Globus pallidus (tissue), 1 donor: ENCODE measurements around the gene TMEM154.
"Not testable (repeated sequence)": the region's sequence is repeated elsewhere in the genome, so short reads cannot be mapped to it uniquely, and the experiment has no call there.

Experiments used
- DNase-seq: peaks from one replicate; pipeline ENCODE4 v3.0.0-alpha.2; 2015; ENCODE audit warnings: low spot score

TMEM154 gene

GRCh38 chr4:152666946-152667345 is 12.9 kb downstream of the TMEM154 start:
- DNase-seq: no peak

GRCh38 chr4:152665691-152666395 is 14.0 kb downstream of the TMEM154 start:
- DNase-seq: no peak

GRCh38 chr4:152664067-152664378 is 15.8 kb downstream of the TMEM154 start:
- DNase-seq: not testable (repeated sequence)

- DNase-seq: no peak
These were observed 16.4 kb downstream of the TMEM154 start for GRCh38 chr4:152663203-152664066.

- DNase-seq: no peak
These were observed 18.1 kb downstream of the TMEM154 start for GRCh38 chr4:152661649-152662048.

- DNase-seq: no peak
These were observed 19.3 kb downstream of the TMEM154 start for GRCh38 chr4:152660526-152660925.

GRCh38 chr4:152659806-152660205 is 20.0 kb downstream of the TMEM154 start:
- no peak for DNase-seq

- DNase-seq: no peak
These were observed 22.1 kb downstream of the TMEM154 start for GRCh38 chr4:152657657-152658056.

GRCh38 chr4:152655272-152656129 is 24.3 kb downstream of the TMEM154 start:
- DNase-seq: no peak

- DNase-seq: no peak
These were observed 27.7 kb downstream of the TMEM154 start for GRCh38 chr4:152652102-152652501.

- DNase-seq: no peak
These were observed 28.2 kb downstream of the TMEM154 start for GRCh38 chr4:152651473-152652060.

- DNase-seq: no peak
These were observed 33.6 kb downstream of the TMEM154 start for GRCh38 chr4:152646221-152646620.

- DNase-seq: no peak
These were observed 35.7 kb downstream of the TMEM154 start for GRCh38 chr4:152644130-152644529.

- DNase-seq: peak; percentile 4
These were observed 36.4 kb downstream of the TMEM154 start for GRCh38 chr4:152643153-152644035.

- peak; percentile 20 for DNase-seq
These were observed 39.5 kb downstream of the TMEM154 start for GRCh38 chr4:152640058-152640921.

- DNase-seq: no peak
These were observed 43.9 kb downstream of the TMEM154 start for GRCh38 chr4:152635851-152636250.

GRCh38 chr4:152634110-152634760 is 45.6 kb downstream of the TMEM154 start:
- DNase-seq: no peak

- DNase-seq: no peak
These were observed 46.7 kb downstream of the TMEM154 start for GRCh38 chr4:152633118-152633517.

GRCh38 chr4:152630324-152630723 is 49.5 kb downstream of the TMEM154 start:
- no peak for DNase-seq

- no peak for DNase-seq
These were observed 49.9 kb downstream of the TMEM154 start for GRCh38 chr4:152629908-152630307.
